Kidney (tissue), 14 donors: ENCODE measurements around the gene CCN6. TPM values are rescaled to one million over a fixed set of nuclear protein-coding genes. Genes with fewer than 3 reads are reported as not detected.

ENCODE experiments used
- DNase-seq, 5 donors: peaks; one replicate each; pipeline ENCODE4 v3.0.0-alpha.2; 2013 to 2020
- FAIRE-seq: peaks from 2 replicates; lab custom pipeline; 2012; peaks lifted over from hg19 to GRCh38; lab: Jason Lieb, UNC
- H3K27ac ChIP-seq, 2 donors: one replicate each; pipeline ENCODE4 v1.7.0; 2013; ENCODE audit warnings: low read depth in 2 of 2, low read length in 2 of 2, inconsistent platforms in 1 of 2
- H3K27me3 ChIP-seq: one replicate; pipeline ENCODE4 v1.7.1; 2013; ENCODE audit warnings: low read length, inconsistent platforms; ENCODE audit not compliant: control insufficient read depth, insufficient read depth
- H3K36me3 ChIP-seq, 3 donors: one replicate each; pipeline versions ENCODE4 v1.7.0 to v1.7.1; 2013; ENCODE audit warnings: low read length in 3 of 3, control low read depth in 1 of 3, inconsistent platforms in 1 of 3; ENCODE audit not compliant: insufficient read depth in 3 of 3, control insufficient read depth in 2 of 3
- H3K4me1 ChIP-seq, 3 donors: one replicate each; pipeline versions ENCODE4 v1.7.0 to v1.7.1; 2013; ENCODE audit warnings: low read length in 3 of 3, inconsistent platforms in 1 of 3, low read depth in 1 of 3; ENCODE audit not compliant: control insufficient read depth in 2 of 3, insufficient read depth in 2 of 3
- H3K4me3 ChIP-seq, 3 donors: one replicate each; pipeline versions ENCODE4 v1.7.0 to v1.8.1; 2013; ENCODE audit warnings: low read length in 3 of 3, control low read depth in 1 of 3, inconsistent platforms in 1 of 3
- H3K9ac ChIP-seq, 3 donors: one replicate each; pipeline versions ENCODE4 v1.7.0 to v1.7.1; 2013; ENCODE audit warnings: low read length in 3 of 3, control low read depth in 1 of 3, inconsistent platforms in 1 of 3
- H3K9me3 ChIP-seq, 3 donors: one replicate each; pipeline versions ENCODE4 v1.7.0 to v1.7.1; 2013; ENCODE audit warnings: low read length in 3 of 3, control low read depth in 1 of 3, inconsistent platforms in 1 of 3; ENCODE audit not compliant: control insufficient read depth in 2 of 3, insufficient read depth in 1 of 3
- CTCF ChIP-seq: IDR thresholded peaks from 3 replicates; pipeline ENCODE4 v1.5.1; 2012; ENCODE audit warnings: mild to moderate bottlenecking, moderate library complexity, borderline replicate concordance; ENCODE audit not compliant: insufficient read depth; ENCODE audit errors: extremely low read depth
- intact Hi-C: fragments of 100-400 bp; cut with DNase I; formaldehyde crosslinking; loops from one replicate; pipeline ENCODE4 v1.11.1; 2022
- polyA plus RNA-seq: library from polyadenylated mRNA; stranded (reverse); fragments of 350-450 nt; fragmentation: Illumina TruSeq; extraction: RNeasy Lipid Tissue Mini Kit (QIAGEN cat#74804); gene quantifications from one replicate; pipeline ENCODE4 v1.2.3, GENCODE V29; 2014; ENCODE audit warnings: low read depth, low replicate concordance; ENCODE audit not compliant: insufficient read depth
- total RNA-seq: library from RNA; stranded (reverse); fragmentation: NEBNext Ultra II Directional; extraction: Animal tissue kit (Norgen Biotek cat#: 25700); gene quantifications from one replicate; pipeline ENCODE4 v1.2.1, GENCODE V29; 2021
- donor health status: control.
- donor health status: control.
- donor health status: control.
- donor health status: control.
- donor health status: control.
- donor health status: DM: yes; HTN: yes; CAD: no.
- donor health status: Normal renal cell carcinoma (clear cell type).

Gene CCN6
- total and polyA plus RNA-seq, 2 donors from 2014 or later = 6.7 to 8.4 TPM

- Histone ChIP-seq H3K27ac (no peak overlapping the region), H3K36me3 (no peaks in the 10 kb centered on the region), H3K27me3 (no peaks in the 10 kb centered on the region), H3K4me1 (peaks cover 3 to 4% (median 3%) of the 10 kb centered on the region in 3 donors), H3K4me3 (no peak overlapping the region), H3K9ac (no peak overlapping the region), H3K9me3 (no peaks in the 10 kb centered on the region)
- DNase-seq = peak in 2 of 5 donors; percentile 44 to 56
- no peak for TF ChIP-seq CTCF
- FAIRE-seq = no peak
- intact Hi-C loops = no loop called here
Observed at GRCh38 chr6:112021691-112022310, 32.1 kb upstream of the CCN6 start.

GRCh38 chr6:112022749-112023148, 31.2 kb upstream of the CCN6 start:
- FAIRE-seq (no peak), DNase-seq (no peak)
- H3K36me3 ChIP-seq = no peaks in the 10 kb centered on the region
- intact Hi-C loops = no loop called here
- no peak overlapping the region for H3K9ac ChIP-seq
- H3K4me1 ChIP-seq = peaks cover 3 to 4% (median 3%) of the 10 kb centered on the region in 3 donors
- H3K27me3 ChIP-seq = no peaks in the 10 kb centered on the region
- no peak overlapping the region for H3K4me3 ChIP-seq
- TF ChIP-seq CTCF = no peak
- H3K9me3 ChIP-seq = no peaks in the 10 kb centered on the region
- no peak overlapping the region for H3K27ac ChIP-seq

GRCh38 chr6:112024464-112024863, 29.4 kb upstream of the CCN6 start:
- FAIRE-seq (no peak), DNase-seq (no peak)
- TF ChIP-seq CTCF = no peak

More at GRCh38 chr6:112024464-112024863, 29.4 kb upstream of the CCN6 start:
- H3K36me3 ChIP-seq = no peaks in the 10 kb centered on the region
- intact Hi-C loops = no loop called here
- no peak overlapping the region for H3K9ac ChIP-seq
- no peak overlapping the region for H3K4me3 ChIP-seq
- H3K9me3 ChIP-seq = no peaks in the 10 kb centered on the region
- no peak overlapping the region for H3K27ac ChIP-seq
- peaks cover 0 to 6% (median 2%) of the 10 kb centered on the region in 3 donors for H3K4me1 ChIP-seq
- no peaks in the 10 kb centered on the region for H3K27me3 ChIP-seq
